Thoracic aorta (tissue), 2 donors: Measurements from ENCODE around the gene LIMA1. TPM values are rescaled to one million over a fixed set of nuclear protein-coding genes. Genes with fewer than 3 reads are reported as not detected.

Source experiments
- ATAC-seq: fragments of 150-250 bp; one replicate; pipeline ENCODE4 v1.8.0; 2017; ENCODE audit warnings: low read depth; ENCODE audit not compliant: insufficient number of reproducible peaks, low FRiP score
- DNase-seq: peaks from one replicate; pipeline ENCODE4 v3.0.0-alpha.2; 2020; ENCODE audit warnings: low spot score
- H3K27ac ChIP-seq, 2 donors: fragments of 200-600 bp; sonication (generic); 1 replicate in 1 of 2; 2 replicates in 1 of 2; pipeline ENCODE4 v1.5.1; 2016; ENCODE audit warnings: mild to moderate bottlenecking in 2 of 2, moderate library complexity in 2 of 2
- H3K27me3 ChIP-seq: fragments of 200-600 bp; sonication (generic); replicated peaks from 2 replicates; pipeline ENCODE4 v1.6.0; 2016; ENCODE audit warnings: mild to moderate bottlenecking; ENCODE audit not compliant: insufficient read depth
- H3K36me3 ChIP-seq: fragments of 200-600 bp; sonication (generic); one replicate; pipeline ENCODE4 v1.5.1; 2016
- H3K4me1 ChIP-seq, 2 donors: fragments of 200-600 bp; sonication (generic); 1 replicate in 1 of 2; 2 replicates in 1 of 2; pipeline versions ENCODE4 v1.5.1 to v1.6.0; 2016; ENCODE audit warnings: low read depth in 2 of 2, mild to moderate bottlenecking in 1 of 2; ENCODE audit not compliant: control insufficient read depth in 1 of 2
- H3K4me3 ChIP-seq: fragments of 200-600 bp; sonication (generic); 2 replicates; pipeline ENCODE4 v1.5.1; 2016; ENCODE audit warnings: mild to moderate bottlenecking
- H3K9me3 ChIP-seq: fragments of 200-600 bp; sonication (generic); 2 replicates; pipeline ENCODE4 v1.5.1; 2016
- CTCF ChIP-seq: fragments of 200-600 bp; sonication (generic); IDR thresholded peaks from one replicate; pipeline ENCODE4 v1.5.1; 2019; ENCODE audit warnings: antibody characterized with exemption
- total RNA-seq, 2 donors: library from RNA; depleted of rRNA; stranded (reverse); fragments of >200 nt; gene quantifications; one replicate each; pipeline versions ENCODE4 v1.1.0 to v1.2.3, GENCODE V29; 2016

LIMA1 gene
- total RNA-seq, 2 donors from 2014 or later: 103 to 194 TPM

DNA sequence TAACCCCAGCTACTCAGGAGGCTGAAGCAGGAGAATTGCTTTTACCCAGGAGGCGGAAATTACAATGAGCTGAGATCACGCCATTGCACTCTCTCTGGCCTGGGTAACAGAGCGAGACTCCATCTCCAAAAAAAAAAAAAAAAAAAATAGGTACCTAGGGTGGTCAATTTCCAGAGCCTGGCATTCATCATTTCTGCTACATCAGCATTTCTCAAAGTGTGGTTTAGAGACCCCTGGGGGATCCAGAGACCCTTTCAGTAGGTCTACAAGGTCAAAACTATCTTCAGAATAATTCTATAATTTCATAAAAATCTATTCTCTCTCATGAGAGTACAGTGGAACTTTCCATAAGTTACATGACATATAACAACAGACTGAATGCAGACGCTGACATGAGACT lies 136.0 kb downstream of the LIMA1 start:
- Histone ChIP-seq H3K27ac (no peak overlapping the region), H3K9me3 (no peaks in the 10 kb centered on the region), H3K4me3 (no peak overlapping the region), H3K27me3 (no peaks in the 10 kb centered on the region), H3K4me1 (peaks cover 9 to 21% of the 10 kb centered on the region in 2 donors), H3K36me3 (no peaks in the 10 kb centered on the region)
- DNase-seq (no peak), ATAC-seq (no peak)
- TF ChIP-seq CTCF: no peak

- H3K4me1 ChIP-seq: peaks cover 9 to 10% of the 10 kb centered on the region in 2 donors
- no peak overlapping the region for H3K27ac ChIP-seq
- no peaks in the 10 kb centered on the region for H3K27me3 ChIP-seq
- no peak for TF ChIP-seq CTCF
- H3K4me3 ChIP-seq: no peak overlapping the region
- ATAC-seq (no peak), DNase-seq (no peak)
- no peaks in the 10 kb centered on the region for H3K9me3 ChIP-seq
- no peaks in the 10 kb centered on the region for H3K36me3 ChIP-seq
Observed at GRCh38 chr12:50145439-50145838, 137.9 kb downstream of the LIMA1 start.

- no peaks in the 10 kb centered on the region for H3K9me3 ChIP-seq
- H3K4me1 ChIP-seq: peaks cover 9 to 10% of the 10 kb centered on the region in 2 donors
- ATAC-seq (no peak), DNase-seq (no peak)
- no peaks in the 10 kb centered on the region for H3K27me3 ChIP-seq
- H3K36me3 ChIP-seq: no peaks in the 10 kb centered on the region
- TF ChIP-seq CTCF: no peak
- no peak overlapping the region for H3K4me3 ChIP-seq
- H3K27ac ChIP-seq: no peak overlapping the region
Observed at GRCh38 chr12:50142993-50143392, 140.3 kb downstream of the LIMA1 start.

DNA sequence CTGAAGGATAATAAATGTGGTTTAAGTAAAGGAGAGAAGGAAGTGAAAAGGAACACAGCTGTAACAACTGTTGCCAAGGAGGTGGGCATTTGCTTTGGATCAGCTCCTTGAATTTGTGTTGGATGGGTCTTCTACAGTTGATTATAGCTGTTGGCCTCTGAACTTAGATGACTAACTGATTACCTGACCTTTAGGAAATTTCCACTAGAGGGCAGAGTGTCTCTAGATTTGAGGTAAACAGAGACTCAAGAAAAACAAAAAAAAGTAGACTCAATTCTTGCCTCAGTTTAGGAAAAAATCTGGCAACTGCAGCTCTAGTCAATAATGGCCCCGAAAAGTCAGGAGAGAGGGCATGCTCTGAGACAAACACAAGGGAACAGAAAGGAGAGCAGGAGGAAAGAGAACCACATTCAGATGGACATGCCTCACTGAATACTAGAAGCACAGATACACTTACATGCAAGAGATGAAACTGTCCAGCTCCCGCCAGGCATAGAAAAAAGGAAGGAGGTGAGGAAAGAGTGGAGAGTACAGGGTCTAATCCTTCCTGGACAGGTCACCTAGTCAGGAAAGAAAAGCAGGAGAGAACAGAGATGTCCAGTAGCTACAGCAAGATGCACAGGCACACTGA lies 150.7 kb downstream of the LIMA1 start:
- Histone ChIP-seq H3K9me3 (no peaks in the 10 kb centered on the region), H3K36me3 (peaks cover 16% of the 10 kb centered on the region), H3K4me1 (peaks cover 13 to 43% of the 10 kb centered on the region in 2 donors), H3K4me3 (no peak overlapping the region), H3K27ac (peak overlapping the region in 1 of 2 donors; percentile 48), H3K27me3 (no peaks in the 10 kb centered on the region)
- ATAC-seq: no peak
- TF ChIP-seq CTCF: peak; percentile 30
- no peak for DNase-seq

DNA sequence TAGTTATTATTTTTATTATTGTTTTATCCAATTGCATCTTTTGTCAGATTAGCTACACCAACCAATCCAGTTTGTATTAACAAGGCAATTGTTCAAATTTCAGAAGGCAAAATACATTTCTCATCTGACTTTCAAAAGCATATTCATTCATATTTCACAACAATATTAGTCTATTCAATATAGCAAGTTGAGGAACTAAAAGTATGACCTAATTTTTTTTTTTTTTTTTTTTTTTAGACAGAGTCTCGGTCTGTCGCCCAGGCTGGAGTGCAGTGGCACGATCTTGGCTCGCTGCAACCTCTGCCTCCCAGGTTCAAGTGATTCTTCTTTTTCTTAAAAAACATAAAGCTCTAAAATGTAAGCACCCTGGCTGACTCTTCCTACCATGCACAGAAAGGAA lies 154.0 kb downstream of the LIMA1 start:
- TF ChIP-seq CTCF: no peak
- H3K27ac ChIP-seq: no peak overlapping the region
- no peak for ATAC-seq
- peaks cover 8 to 50% of the 10 kb centered on the region in 2 donors for H3K4me1 ChIP-seq
- peaks cover 22% of the 10 kb centered on the region for H3K36me3 ChIP-seq
- no peaks in the 10 kb centered on the region for H3K27me3 ChIP-seq
- H3K4me3 ChIP-seq: no peak overlapping the region
- no peak for DNase-seq
- no peaks in the 10 kb centered on the region for H3K9me3 ChIP-seq
